Stomach (tissue), 9 donors: Measurements from ENCODE around the gene SH2B2. TPM values are rescaled to one million over a fixed set of nuclear protein-coding genes. Genes with fewer than 3 reads are reported as not detected.

Experiments used
- DNase-seq, 2 donors: peaks; one replicate each; pipeline versions ENCODE4 v3.0.0 to v3.0.0-alpha.2; 2013 to 2019
- H3K27ac ChIP-seq, 5 donors: fragments of 200-600 bp in 4 of 5; sonication (generic) in 4 of 5; one replicate each; pipeline ENCODE4 v1.5.1; 2013 to 2019; ENCODE audit warnings: mild to moderate bottlenecking in 1 of 5, moderate library complexity in 1 of 5
- H3K27me3 ChIP-seq, 3 donors: fragments of 200-600 bp; sonication (generic); one replicate each; pipeline ENCODE4 v1.5.1; 2017 to 2019; ENCODE audit warnings: mixed run types in 1 of 3
- H3K36me3 ChIP-seq, 4 donors: fragments of 200-600 bp; sonication (generic); 1 replicate in 3 of 4; 2 replicates in 1 of 4; pipeline ENCODE4 v1.5.1; 2016 to 2019
- H3K4me1 ChIP-seq, 4 donors: fragments of 200-600 bp; sonication (generic); one replicate each; pipeline ENCODE4 v1.5.1; 2016 to 2019
- H3K4me3 ChIP-seq, 4 donors: fragments of 200-600 bp; sonication (generic) in 3 of 4; one replicate each; pipeline ENCODE4 v1.5.1; 2016 to 2019; ENCODE audit warnings: mild to moderate bottlenecking in 1 of 4
- H3K9me3 ChIP-seq, 4 donors: fragments of 200-600 bp; sonication (generic); one replicate each; pipeline ENCODE4 v1.5.1; 2016 to 2019
- EP300 ChIP-seq: sonication (generic); formaldehyde crosslinking; IDR thresholded peaks from one replicate; pipeline ENCODE4 v1.6.1; 2017; ENCODE audit warnings: antibody characterized with exemption
- POLR2A ChIP-seq, 4 donors: fragments of 450-650 bp; IDR thresholded peaks; one replicate each; pipeline ENCODE4 v1.6.1; 2016; ENCODE audit warnings: antibody characterized with exemption in 4 of 4, control low read depth in 2 of 4, mild to moderate bottlenecking in 1 of 4, moderate library complexity in 1 of 4
- POLR2AphosphoS5 ChIP-seq, 3 donors: sonication (generic); formaldehyde crosslinking; IDR thresholded peaks; one replicate each; pipeline ENCODE4 v1.6.1; 2016; ENCODE audit warnings: antibody characterized with exemption in 3 of 3
- WGBS, 5 donors: extraction: QIAGEN DNeasy Blood & Tissue Kit in 3 of 5; methylation state at CpG; one replicate each; pipeline versions ENCODE4 v1.1.5 to v1.1.7; 2013 to 2018; 5-methylcytosine and 5-hydroxymethylcytosine counted together
- intact Hi-C: fragments of 100-400 bp; cut with DNase I; formaldehyde crosslinking; loops from one replicate; pipeline ENCODE4 v1.15.1; 2023; ENCODE audit warnings: low total_unique reads
- polyA plus RNA-seq, 3 donors: library from polyadenylated mRNA; stranded (reverse); fragments of 200-250 nt; gene quantifications; one replicate each; pipeline ENCODE4 v1.2.3, GENCODE V29; 2013
- total RNA-seq, 5 donors: library from RNA; depleted of rRNA; stranded (reverse); fragments of >200 nt; gene quantifications; one replicate each; pipeline versions ENCODE4 v1.1.0 to v1.2.3, GENCODE V29; 2014 to 2016
- TF ChIP-seq, protein P1 (sequence below), 7 experiments: fragments of 450-650 bp in 4 of 7; fragments of 200-600 bp in 3 of 7; sonication (generic) in 3 of 7; IDR thresholded peaks; one replicate each; pipeline ENCODE4 v1.5.1; 2016 to 2019; ENCODE audit warnings: antibody characterized with exemption in 7 of 7, control low read depth in 2 of 7, mild to moderate bottlenecking in 1 of 7
- donor health status: healthy with polysubstance abuse.
- donor health status: Bipolar disorder and iron deficiency.
- donor health status: healthy.

The SH2B2 gene
- total and polyA plus RNA-seq, 8 donors: 0.37 to 11.1 (median 2.7) TPM; not detected in 1

- Histone ChIP-seq H3K27me3 (no peaks in the 10 kb centered on the region), H3K36me3 (peaks cover 0 to 6% (median 0%) of the 10 kb centered on the region in 4 donors), H3K9me3 (no peaks in the 10 kb centered on the region), H3K4me1 (peaks cover 0 to 7% (median 5%) of the 10 kb centered on the region in 4 donors), H3K27ac (no peak overlapping the region), H3K4me3 (no peak overlapping the region)
- no peak for DNase-seq
- intact Hi-C loops: loop anchor here (5.0 kb wide), 1 partner anchor 728 kb away; no protein-coding TSS in a partner anchor
- WGBS, 5 donors: 65 to 78% (median 74%) methylated on average over 12 to 13 of the region's 13 CpGs
- TF ChIP-seq, protein P1, sequence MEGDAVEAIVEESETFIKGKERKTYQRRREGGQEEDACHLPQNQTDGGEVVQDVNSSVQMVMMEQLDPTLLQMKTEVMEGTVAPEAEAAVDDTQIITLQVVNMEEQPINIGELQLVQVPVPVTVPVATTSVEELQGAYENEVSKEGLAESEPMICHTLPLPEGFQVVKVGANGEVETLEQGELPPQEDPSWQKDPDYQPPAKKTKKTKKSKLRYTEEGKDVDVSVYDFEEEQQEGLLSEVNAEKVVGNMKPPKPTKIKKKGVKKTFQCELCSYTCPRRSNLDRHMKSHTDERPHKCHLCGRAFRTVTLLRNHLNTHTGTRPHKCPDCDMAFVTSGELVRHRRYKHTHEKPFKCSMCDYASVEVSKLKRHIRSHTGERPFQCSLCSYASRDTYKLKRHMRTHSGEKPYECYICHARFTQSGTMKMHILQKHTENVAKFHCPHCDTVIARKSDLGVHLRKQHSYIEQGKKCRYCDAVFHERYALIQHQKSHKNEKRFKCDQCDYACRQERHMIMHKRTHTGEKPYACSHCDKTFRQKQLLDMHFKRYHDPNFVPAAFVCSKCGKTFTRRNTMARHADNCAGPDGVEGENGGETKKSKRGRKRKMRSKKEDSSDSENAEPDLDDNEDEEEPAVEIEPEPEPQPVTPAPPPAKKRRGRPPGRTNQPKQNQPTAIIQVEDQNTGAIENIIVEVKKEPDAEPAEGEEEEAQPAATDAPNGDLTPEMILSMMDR (IDR thresholded peaks at IDR 0.05): no peak
- TF ChIP-seq POLR2AphosphoS5 (IDR thresholded peaks at IDR 0.05) (no peak), POLR2A (IDR thresholded peaks at IDR 0.05) (no peak), EP300 (no peak)
Measured at GRCh38 chr7:102270178-102270887, 16.3 kb upstream of the SH2B2 start.

DNA sequence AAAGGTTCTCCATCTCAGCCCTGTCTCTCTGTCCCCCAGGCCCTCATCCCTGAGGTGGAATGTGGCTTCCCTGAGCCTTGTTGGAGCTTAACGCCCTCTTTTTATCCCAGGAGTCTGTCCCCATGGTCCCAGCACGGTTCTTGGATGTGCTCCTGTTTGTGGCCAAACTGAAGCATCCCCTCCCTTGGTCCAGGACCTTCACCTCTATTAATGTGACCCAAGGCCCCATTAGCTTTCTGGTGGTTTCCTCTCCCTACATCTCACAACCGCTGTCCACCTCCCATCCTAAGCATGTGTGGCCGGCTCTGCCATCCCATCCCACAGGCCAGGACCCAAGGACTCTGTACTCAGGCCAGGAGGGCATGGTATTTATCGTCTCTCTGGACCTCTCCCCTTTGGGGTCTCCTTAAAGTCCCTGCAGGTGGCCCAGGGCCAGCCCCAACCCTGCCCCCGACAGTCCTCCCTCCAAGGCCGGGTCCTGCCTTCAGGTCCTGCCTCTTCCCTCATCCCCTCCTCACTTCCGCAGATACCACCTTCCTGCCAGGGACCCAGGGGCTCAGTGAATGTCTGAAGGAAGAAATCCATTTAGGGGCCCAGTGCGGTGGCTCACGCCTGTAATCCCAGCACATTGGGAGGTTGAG is 15.4 kb upstream of the SH2B2 start:
- H3K27ac ChIP-seq: no peak overlapping the region
- no peak for DNase-seq

DNA sequence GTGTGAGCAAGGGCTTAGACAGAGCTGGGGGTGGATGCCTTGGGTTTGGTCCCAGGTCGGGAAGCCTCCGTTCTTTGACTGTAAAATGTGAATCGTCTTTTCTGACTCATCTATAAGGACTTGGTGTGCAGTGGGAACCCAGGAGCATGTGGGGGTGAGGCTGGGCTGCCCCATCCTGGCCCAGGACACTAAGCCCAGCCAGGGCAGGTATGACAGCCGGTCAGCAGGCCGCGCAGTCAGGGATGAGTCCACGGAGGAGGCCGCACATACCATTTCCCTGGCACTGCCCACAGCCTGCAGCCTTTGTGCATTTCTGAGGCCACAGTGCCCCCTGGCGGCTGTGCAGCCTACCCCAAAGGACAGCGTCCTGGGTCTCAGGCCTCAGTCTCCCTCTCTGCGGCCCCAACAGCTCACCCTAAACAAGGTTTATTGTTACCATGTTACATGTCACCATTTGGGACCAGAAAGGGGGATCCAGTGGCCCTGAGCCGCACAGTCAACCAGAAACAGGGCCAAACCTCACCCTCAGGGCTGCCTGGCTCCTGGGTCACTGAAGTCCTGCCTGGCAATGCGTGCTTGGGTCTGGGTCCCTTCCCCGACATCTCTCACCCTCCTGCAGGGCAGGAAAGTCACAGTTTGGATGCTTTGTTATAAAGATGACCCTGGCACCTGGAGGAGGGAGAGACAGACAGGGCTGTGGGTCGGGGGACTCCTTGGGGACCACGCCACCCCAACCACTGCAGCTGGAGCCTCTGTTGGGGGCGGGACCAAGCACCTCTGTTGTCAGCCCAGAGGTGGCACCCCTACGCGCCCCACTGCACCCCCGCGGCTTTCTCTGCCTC is 14.4 kb upstream of the SH2B2 start:
- TF ChIP-seq POLR2A (IDR thresholded peaks at IDR 0.05) (no peak), POLR2AphosphoS5 (IDR thresholded peaks at IDR 0.05) (peak in 1 of 3 donors; percentile 50), EP300 (no peak)
- TF ChIP-seq, protein P1 (IDR thresholded peaks at IDR 0.05): peak in 5 of 7 experiments; percentile 65 to 90 (median 84)

More for the DNA sequence above, 15.4 kb upstream of the SH2B2 start:
- intact Hi-C loops: loop anchor here (5.0 kb wide), 1 partner anchor 729 kb away; no protein-coding TSS in a partner anchor
- 93 to 97% (median 95%) methylated on average over 10 of the region's 10 CpGs for WGBS, 5 donors
- Histone ChIP-seq H3K27me3 (no peaks in the 10 kb centered on the region), H3K4me3 (no peak overlapping the region), H3K36me3 (peaks cover 0 to 6% (median 0%) of the 10 kb centered on the region in 4 donors), H3K4me1 (peaks cover 0 to 7% (median 5%) of the 10 kb centered on the region in 4 donors), H3K9me3 (no peaks in the 10 kb centered on the region)
- TF ChIP-seq, protein P1 (IDR thresholded peaks at IDR 0.05): no peak
- no peak for TF ChIP-seq EP300
- no peak for TF ChIP-seq POLR2AphosphoS5 (IDR thresholded peaks at IDR 0.05)
- TF ChIP-seq POLR2A (IDR thresholded peaks at IDR 0.05): no peak

More for the DNA sequence above, 14.4 kb upstream of the SH2B2 start:
- Histone ChIP-seq H3K36me3 (peaks cover 0 to 6% (median 0%) of the 10 kb centered on the region in 4 donors), H3K4me3 (no peak overlapping the region), H3K27ac (no peak overlapping the region), H3K4me1 (peaks cover 0 to 7% (median 5%) of the 10 kb centered on the region in 4 donors), H3K27me3 (no peaks in the 10 kb centered on the region), H3K9me3 (no peaks in the 10 kb centered on the region)
- intact Hi-C loops: loop anchor here (5.0 kb wide), 1 partner anchor 730 kb away; no protein-coding TSS in a partner anchor
- 44 to 62% (median 47%) methylated on average over 14 to 21 of the region's 21 CpGs for WGBS, 5 donors
- peak; percentile 82 to 89 for DNase-seq
